Astrocyte of the spinal cord (primary cell): ENCODE results near the gene ARL15.

Source experiments
- DNase-seq: peaks from one replicate; pipeline ENCODE4 v3.0.0; 2011; ENCODE audit warnings: low read depth, low spot score
- H3K4me3 ChIP-seq: 2 replicates; pipeline ENCODE4 v1.5.1; 2011; ENCODE audit warnings: low read depth, mild to moderate bottlenecking, low read length, moderate library complexity
- CTCF ChIP-seq: IDR thresholded peaks from 2 replicates; pipeline ENCODE4 v1.5.1; 2012; ENCODE audit warnings: low read depth, mild to moderate bottlenecking, low read length, inconsistent platforms
- in situ Hi-C: cut with HindIII; loops from 2 replicates; pipeline ENCODE4 v1.10.0; 2017; ENCODE audit warnings: low sequenced_read_pairs

Gene ARL15

DNA sequence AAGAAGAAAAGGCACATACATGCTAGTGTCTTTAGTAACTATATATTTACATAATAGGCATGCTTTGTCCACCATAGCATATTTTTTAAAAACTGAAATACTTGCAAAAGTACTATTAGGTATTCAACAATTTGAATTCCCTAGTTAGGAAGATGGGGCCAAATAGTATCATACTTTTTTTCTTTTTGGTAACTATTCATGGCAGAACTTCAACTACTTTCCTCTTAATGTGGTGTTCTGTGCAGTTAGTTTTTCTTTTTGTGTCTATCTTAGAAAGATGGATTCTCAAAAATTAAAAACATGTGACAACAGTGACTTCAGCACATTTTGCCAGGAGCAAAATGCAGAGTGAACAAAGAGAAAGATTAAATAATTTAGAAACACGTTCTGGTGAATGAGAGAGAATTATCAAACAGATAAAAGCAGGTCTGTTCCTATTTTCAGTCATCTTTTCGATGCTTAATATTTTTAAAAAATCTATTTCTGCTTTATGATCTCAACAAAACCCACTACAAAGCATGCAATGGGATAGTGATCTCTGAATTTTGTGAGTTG, 341.1 kb downstream of the ARL15 start:
- DNase-seq, result no peak
- in situ Hi-C loops, result no loop called here
- no peak overlapping the region for H3K4me3 ChIP-seq
- TF ChIP-seq CTCF, result no peak

- DNase-seq, result no peak
- TF ChIP-seq CTCF, result no peak
- H3K4me3 ChIP-seq, result no peak overlapping the region
- in situ Hi-C loops, result no loop called here
These were observed 344.9 kb downstream of the ARL15 start for GRCh38 chr5:53965459-53965858.

DNA sequence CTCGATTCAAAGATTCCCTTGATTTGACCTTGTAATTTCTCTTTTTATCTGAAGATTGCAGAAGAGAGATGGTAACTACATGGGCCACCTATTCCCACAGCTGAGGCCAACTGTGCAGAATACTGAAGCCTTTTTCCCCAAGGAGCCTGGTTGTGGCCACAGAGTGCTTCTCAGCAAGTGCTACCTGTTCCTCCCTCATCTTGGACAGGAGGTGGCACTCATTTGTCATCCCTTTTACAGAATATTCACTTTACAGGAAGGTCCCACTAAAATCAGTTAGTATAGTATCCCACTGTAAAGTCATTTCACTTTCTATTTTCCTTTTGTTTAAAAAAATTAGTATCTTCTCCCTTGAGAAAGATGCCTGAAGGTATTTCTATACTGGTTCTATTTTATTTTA, 346.4 kb downstream of the ARL15 start:
- no peak for DNase-seq
- no peak overlapping the region for H3K4me3 ChIP-seq
- no peak for TF ChIP-seq CTCF
- in situ Hi-C loops, result no loop called here

DNA sequence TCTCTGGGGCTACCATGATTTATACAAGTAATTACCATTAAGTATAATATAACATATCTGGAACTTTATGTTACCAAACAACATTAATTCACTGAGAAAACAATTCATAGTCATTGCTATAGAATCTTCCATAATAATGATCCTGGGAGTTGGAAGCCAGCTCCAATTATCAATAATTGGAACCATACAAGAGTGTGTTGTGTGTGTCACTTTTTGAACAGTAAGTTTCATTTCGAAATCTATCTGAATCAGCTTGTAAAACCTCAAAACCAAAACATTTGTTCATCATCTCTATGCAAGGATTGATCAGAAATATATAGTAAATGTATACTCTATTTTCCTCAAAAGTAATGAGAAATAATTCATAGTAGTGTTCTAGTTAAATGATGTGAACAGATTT, 348.1 kb downstream of the ARL15 start:
- DNase-seq, result no peak
- H3K4me3 ChIP-seq, result no peak overlapping the region
- TF ChIP-seq CTCF, result no peak
- in situ Hi-C loops, result no loop called here

GRCh38 chr5:53956632-53957031, 353.7 kb downstream of the ARL15 start:
- H3K4me3 ChIP-seq, result no peak overlapping the region
- no peak for TF ChIP-seq CTCF
- no peak for DNase-seq
- in situ Hi-C loops, result no loop called here

- TF ChIP-seq CTCF, result no peak
- DNase-seq, result no peak
- no peak overlapping the region for H3K4me3 ChIP-seq
- in situ Hi-C loops, result no loop called here
These were observed 354.2 kb downstream of the ARL15 start for GRCh38 chr5:53956196-53956595.

- no peak for TF ChIP-seq CTCF
- no peak overlapping the region for H3K4me3 ChIP-seq
- in situ Hi-C loops, result no loop called here
- no peak for DNase-seq
These were observed 359.8 kb downstream of the ARL15 start for GRCh38 chr5:53950621-53951020.
